HG03103 (cell line): ENCODE measurements around the gene CRY2.
A peak's percentile ranks its signal among the peaks of the same experiment; 100 is the strongest.
"Not testable (repeated sequence)": the region's sequence is repeated elsewhere in the genome, so short reads cannot be mapped to it uniquely, and the experiment has no call there.

Experiments used
- ATAC-seq: cut with Tn5 transposase; IDR thresholded peaks from one replicate; pipeline ENCODE4 v1.9.1; 2021; ENCODE audit warnings: low read depth; ENCODE audit not compliant: unreplicated experiment

CRY2 gene

DNA sequence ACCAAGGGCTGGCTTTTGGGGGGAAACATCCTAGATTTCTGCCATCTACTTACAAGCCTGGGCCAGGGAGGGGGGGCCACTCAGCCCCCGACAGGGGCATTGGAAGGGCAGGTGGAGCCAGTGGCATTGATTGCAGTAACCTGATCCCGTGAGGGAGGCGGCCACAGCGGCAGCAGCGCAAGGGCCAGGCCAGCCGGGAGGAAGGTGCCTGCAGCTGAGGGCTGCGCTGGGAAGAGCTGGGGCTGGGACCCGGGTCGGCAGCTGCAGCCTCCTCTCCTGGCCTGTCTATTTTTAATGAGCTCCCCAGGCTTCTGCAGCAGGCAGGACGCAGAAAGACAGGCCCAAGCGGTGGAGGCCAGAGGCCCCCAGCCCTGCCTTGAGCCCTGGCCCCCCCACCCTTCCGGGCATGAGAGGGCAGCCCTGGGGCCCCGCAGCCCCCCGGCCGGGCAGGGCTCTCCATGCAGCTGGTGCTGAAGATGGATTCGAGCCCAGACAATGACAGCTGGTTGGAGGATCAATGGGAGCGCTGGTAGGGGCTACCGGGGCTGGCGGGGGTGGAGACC is 49.2 kb downstream of the CRY2 start:
- no peak for ATAC-seq

DNA sequence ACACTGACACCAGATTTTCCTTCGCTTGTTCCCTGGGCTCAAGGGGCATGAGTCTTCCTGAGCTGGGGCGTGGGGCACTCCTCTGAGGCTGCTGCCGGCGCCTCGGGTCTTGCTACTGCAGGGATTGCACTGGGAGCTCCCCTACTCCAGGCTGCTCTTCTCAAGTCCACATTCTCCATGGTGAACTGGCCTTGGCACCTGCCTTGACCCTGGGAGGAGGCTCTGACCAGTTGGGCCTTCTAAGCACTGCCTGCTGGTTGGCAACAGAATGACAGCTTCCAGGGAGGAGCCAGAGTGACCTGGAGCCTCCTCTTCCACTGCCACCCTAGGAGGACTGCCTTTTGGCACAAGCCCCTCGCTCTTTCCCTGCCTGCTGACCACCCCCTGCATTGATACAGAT is 50.3 kb downstream of the CRY2 start:
- no peak for ATAC-seq

DNA sequence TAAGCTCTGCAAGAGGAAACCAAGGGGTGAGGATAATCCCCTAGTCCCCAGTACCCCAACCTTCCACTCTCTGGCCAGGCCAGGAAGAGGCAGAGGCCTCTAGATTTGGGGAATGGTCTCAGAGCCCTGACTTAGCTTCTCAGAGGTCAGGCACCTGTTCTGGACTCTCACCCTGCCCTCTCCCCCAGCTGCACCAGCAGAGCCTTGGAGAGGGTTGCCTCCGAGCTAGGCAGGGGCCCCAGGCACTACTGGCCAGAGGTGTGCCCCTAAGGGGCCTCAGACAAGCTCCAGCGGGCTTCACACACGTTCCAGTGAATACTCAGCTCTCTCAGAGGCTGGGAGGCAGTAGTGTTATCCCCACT is 51.8 kb downstream of the CRY2 start:
- ATAC-seq = no peak

DNA sequence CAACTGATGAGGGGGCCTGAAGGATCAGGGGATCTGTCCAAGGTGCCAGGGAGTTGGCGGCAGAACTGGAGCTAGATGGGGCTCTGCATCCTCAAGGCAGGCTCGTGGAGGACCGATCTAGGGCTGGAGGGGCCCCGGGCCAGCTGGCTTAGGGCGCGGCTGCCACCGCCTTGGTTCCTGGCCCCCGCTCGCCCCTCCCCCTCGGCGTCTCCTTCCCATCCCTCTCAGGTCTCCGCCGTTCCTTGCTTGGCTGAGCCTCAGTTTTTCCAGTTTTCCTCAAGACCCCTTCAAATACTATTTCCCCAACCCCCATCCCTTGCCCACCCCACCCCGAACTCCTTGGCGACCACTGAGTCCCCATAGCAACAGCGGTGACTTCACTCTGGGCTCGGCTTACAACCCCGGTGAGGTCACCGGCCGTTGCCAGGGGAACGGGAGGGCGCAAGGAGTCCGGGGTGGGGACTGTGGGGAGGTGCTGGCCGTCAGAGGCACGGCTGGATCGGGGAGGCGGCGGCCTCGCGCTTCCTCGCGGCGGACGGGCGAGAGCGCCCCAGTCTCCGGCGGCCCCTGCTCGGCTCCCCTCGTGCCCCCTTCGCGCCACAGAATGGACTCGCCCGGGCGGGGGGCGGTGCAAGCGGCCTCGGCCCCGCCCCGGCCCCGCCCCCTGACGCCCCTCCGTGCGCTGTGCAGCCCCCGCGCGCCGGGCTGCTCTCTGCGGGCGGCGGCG is 52.3 kb downstream of the CRY2 start:
- peak; percentile 58 for ATAC-seq

DNA sequence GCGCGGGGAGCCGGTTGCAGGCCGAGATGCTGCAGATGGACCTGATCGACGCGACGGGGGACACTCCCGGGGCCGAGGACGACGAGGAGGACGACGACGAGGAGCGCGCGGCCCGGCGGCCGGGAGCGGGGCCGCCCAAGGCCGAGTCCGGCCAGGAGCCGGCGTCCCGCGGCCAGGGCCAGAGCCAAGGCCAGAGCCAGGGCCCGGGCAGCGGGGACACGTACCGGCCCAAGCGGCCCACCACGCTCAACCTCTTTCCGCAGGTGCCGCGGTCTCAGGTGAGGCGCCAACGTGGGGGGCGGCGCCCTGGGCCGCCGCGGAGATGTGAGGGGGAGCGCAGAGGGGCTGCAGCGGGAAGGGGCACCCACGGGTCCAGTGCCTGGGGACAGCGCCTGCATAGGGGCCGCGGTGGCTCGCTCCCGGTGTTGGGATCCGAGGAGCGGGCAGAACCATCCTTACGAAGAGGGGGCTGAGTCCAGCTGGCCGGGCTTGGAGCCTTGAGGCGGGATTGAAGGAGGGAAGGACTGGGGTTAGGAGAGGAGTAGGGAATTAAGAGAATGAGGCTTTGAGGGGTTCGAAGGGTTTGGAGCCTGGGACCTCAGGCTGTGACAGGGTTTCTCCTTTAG is 53.0 kb downstream of the CRY2 start:
- ATAC-seq = not testable (repeated sequence)

DNA sequence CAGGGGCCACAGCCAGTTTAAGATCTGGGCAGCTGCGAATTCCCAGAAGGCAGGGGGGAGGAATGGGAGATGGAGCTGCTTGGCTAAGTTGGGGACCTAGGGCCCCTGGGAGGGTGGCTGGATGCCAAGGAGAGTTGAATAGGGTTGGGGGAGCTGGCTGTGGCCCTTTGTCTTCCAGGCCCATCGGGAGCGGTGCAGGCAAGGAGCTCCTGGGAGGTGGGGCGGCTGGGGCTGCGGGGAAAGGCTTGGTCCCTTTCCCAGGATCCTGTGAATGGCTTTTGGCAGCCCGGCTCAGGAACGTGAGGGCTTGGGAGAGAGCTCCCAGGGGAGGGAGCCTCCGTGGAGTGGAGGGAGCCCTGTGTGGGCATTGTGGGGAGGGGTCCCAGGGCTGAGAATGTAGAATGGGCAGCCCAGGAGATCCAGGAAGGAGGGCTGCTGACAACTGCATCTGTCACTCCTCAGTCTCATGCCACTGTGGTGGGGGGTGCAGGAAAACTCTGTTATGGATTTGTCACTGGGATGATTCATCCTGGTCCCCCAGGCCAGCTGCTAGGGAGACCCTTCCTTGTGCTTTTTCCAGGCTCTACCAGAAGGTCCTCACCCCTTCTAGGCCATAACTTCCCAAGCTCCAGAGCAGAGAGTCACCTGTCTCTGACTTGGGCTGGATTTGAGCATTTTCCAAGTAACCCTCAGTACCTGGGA is 53.8 kb downstream of the CRY2 start:
- no peak for ATAC-seq

DNA sequence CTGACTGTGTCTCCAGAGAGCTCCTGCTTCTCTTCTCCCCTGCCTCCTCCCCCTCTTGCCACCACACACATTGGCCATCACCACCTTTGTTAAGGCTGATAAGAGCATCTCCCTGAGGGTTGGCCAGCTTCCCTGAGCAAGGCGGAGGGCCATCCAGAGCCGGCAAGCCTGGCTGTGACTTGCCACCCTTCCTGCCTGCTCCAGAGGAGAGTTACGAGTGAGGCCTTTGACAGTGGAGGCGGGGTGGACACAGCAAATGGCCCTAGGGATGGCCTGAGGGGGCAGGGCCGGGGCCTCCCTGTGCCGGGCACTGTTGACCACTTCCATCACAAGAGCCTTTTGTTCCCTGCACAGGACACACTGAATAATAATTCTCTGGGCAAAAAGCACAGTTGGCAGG is 54.4 kb downstream of the CRY2 start:
- no peak for ATAC-seq

DNA sequence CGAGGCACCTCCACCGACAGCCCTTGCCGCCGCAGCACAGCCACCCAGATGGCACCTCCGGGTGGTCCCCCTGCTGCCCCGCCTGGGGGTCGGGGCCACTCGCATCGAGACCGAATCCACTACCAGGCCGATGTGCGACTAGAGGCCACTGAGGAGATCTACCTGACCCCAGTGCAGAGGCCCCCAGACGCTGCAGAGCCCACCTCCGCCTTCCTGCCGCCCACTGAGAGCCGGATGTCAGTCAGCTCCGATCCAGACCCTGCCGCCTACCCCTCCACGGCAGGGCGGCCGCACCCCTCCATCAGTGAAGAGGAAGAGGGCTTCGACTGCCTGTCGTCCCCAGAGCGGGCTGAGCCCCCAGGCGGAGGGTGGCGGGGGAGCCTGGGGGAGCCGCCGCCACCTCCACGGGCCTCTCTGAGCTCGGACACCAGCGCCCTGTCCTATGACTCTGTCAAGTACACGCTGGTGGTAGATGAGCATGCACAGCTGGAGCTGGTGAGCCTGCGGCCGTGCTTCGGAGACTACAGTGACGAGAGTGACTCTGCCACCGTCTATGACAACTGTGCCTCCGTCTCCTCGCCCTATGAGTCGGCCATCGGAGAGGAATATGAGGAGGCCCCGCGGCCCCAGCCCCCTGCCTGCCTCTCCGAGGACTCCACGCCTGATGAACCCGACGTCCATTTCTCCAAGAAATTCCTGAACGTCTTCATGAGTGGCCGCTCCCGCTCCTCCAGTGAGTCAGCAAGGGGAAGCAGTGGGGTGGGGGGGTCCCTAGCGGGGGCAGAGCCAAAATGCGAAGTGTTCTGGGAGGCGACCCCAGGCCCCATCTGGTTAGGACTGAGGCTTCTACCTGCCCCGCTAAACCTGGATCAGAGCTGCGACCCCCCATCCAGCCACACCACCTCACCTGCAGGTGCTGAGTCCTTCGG is 55.4 kb downstream of the CRY2 start:
- no peak for ATAC-seq

DNA sequence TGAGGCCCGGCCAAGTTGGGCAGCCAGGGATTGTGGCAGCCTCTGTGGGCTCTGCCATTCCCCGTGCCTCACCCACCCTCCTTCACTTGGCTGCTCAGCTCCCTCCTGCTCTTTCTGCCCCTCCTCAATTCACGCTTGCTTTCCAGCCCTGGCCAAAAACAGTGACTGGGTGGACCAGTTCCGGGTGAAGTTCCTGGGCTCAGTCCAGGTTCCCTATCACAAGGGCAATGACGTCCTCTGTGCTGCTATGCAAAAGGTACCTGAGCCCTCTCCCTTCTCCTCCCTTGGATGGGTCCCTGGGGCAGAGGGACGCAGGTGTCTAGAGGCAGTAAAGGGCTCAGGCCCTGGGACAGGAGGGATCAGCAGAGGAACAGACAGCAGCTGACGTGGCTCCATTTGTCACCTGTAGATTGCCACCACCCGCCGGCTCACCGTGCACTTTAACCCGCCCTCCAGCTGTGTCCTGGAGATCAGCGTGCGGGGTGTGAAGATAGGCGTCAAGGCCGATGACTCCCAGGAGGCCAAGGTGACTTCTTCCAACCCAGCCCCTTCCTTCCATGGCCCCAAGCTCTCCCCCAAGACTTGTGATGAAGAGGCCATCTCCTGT is 57.1 kb downstream of the CRY2 start:
- no peak for ATAC-seq

DNA sequence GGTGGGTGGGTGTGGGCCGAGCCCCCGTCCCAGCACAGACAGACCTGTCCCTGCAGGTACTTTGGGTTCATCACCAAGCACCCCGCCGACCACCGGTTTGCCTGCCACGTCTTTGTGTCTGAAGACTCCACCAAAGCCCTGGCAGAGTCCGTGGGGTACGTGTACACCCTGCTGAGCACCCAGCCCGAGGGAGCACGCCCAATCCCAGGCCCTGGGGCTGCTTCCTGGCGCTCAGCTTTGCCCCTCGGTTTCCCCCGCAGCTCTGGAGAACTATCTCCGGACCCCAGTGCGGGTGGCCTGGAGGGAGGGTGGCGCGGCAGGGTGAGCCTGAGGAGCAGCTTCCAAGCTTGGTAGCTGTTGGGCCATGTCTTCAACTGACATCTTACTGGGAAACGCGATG is 57.8 kb downstream of the CRY2 start:
- ATAC-seq = no peak

DNA sequence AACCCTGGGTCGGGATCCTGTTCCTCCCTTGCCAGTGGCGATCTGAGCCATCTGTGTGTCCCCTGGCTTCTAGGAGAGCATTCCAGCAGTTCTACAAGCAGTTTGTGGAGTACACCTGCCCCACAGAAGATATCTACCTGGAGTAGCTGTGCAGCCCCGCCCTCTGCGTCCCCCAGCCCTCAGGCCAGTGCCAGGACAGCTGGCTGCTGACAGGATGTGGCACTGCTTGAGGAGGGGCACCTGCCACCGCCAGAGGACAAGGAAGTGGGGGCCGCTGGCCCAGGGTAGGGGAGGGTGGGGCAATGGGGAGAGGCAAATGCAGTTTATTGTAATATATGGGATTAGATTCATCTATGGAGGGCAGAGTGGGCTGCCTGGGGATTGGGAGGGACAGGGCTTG is 58.3 kb downstream of the CRY2 start:
- ATAC-seq = not testable (repeated sequence)

DNA sequence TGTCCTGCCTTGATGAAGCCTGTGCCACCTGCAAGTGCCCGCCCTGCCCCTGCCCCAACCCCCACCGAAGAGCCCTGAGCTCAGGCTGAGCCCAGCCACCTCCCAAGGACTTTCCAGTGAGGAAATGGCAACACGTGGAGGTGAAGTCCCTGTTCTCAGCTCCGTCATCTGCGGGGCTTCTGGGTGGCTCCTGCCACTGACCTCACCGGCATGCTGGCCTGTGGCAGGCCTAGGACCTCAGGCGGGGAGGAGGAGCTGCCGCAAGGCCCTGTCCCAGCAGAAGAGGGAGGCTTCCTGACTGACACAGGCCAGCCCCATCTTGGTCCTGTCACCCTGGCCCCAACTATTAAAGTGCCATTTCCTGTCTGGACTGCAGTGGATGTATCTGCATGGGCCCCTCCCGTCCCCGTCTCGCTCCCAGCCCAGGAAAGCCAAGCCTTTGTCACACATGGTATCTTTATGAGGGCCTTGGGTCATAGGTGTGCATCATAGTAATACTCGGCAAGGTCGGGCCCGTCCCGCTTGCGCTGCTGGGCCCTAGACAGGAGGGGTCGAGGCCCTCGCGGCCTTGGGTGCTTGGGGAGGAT is 58.9 kb downstream of the CRY2 start:
- ATAC-seq = no peak

DNA sequence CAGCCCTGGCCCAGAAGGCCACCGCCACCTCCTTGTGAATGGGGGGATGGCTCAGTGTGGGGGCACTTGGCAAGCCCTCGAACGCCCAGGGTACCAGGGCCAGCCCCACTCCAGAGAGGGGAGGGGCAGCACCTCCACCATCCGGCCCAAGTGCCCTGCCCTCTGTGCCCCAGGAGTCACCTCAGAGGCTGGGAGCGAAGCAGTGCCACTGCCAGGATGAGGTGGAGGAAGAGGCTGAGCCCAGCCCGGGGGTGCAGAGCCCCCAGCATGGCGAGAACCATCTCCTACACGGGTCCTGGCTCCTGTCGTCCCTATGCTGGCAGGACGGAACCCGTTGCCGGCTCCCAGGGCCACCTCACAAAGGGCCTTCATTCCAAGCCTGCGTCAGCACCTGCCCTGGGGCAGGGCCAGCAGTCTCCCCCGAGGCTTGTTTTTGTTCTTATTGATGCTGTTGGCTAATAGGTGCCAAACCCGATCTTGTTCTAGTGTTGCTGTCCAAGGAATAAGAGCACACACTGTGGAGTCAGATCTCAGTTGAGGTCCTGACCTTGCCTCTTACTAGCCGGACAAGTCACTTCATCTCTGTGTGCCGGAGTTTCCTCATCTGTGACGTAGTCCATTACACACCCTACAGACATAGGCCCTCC is 59.8 kb downstream of the CRY2 start, which contains the start of gene FREY1:
FREY1 (minus strand) TSS at position 307 of the 647 bp plus-strand sequence; CDS start at position 281, 26 bp downstream.
- ATAC-seq = no peak

DNA sequence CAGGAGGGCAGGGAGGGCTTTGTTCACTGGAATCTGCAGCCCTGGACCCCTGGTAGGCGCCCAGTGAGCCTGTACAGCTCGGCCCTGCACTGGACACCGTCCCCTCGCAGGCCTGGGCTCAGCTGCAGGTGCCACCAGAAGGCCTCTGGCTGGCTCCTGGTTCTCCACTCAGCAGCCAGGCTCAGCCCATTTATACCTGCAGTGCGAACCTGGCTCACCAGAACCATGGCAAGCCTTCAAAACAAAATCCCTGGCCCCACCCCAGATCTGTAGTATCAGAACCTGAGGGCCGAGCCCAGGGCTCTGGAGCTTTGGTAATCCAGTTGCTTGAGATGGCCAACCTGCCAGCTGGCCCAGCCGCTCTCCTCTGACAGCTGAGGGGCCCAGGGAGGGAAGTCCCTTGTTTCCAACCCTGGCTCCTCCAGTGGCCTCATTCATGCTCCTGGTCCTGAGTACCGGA is 60.7 kb downstream of the CRY2 start:
- ATAC-seq = no peak

DNA sequence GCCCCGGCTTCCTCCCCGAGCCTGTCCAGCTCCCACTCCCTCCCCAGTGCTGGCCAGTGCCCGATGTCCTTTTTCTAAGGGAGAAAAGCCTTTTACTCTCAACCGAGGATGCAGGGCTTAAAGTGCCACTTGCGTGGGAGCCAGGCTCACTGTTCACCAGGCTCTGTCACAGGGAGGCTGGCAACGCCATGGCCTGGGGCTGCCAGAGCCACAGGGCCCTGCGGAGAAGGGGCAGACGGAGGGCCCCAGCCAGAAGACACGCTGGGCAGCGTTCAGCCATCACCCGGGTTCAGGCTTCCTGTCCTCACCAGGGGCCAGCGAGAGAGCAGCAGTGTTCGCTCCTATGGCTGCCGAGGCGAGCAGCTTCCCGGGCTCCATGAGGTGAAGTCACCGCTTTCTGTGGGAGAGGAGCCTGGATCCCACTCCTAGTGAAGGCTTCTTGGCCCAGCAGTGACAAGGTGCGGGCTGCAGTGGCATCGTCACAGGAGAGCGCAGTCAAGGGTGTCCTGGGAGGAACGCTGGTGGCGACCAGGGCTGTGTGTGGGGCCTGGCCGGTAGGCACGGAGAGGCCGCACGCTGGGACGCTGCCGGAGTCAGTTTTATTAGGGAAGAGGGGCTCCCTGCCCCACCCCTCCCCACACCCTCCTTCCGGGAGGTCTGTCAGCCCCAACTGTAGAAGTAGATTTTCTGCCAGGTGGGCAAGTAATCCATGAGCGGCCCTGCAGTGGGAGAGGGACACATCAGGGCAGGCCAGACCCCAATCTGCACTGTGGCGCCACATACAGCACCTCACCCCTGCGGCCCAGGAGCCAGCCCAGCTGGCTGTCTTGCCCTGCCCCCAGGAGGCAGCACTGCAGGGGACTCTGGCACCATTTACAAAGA is 62.6 kb downstream of the CRY2 start:
- ATAC-seq = no peak

DNA sequence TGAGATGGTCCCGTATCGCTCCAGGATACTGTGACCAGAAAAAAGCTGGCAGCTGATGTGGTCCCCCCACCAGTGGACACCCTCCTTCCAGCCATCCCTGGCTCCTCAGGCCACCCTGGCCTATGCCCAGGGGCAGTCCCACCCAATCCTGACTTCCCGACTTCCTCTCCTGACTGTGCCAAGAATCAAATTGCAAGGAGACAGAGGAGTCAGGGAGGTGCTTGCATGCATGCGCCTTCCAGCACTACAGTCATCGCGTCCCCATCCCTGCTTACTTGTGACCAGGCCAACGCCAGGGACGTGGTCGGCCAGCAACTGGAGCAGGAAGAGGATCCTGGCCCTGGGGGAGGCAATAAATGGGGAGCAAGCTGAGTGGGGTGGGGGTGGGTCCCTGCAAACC is 63.3 kb downstream of the CRY2 start:
- ATAC-seq = no peak

DNA sequence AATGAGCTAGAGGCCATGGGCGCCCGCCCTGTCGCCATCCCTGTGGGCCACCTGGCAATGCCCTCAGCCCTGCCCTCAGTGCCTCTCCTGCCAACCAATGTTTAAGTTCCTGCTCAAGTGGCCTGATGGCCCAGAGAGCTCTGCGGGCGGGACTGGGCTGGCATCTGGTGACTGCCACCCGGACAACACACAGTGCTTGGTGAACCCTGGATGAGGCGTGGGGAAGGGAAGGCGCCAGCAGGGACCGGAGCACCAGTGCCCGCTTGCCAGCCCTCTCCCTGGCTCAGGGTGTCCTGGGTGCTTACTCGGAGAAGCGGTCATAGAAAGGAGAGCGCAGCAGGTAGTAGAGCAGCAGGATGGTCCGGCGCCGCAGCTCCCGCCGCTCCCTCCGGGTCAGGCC is 66.2 kb downstream of the CRY2 start:
- ATAC-seq = no peak
